Type B pancreatic cell (in vitro differentiated cells): ENCODE data around the gene ANXA2. TPM values are rescaled to one million over a fixed set of nuclear protein-coding genes. Genes with fewer than 3 reads are reported as not detected.

Experiments used
- DNase-seq: peaks from one replicate; pipeline ENCODE4 v3.0.0; 2021; ENCODE audit warnings: mixed read lengths; ENCODE audit not compliant: unreplicated experiment; ENCODE audit errors: extremely low spot score
- H3K27ac Mint-ChIP-seq: 2 replicates; pipeline ENCODE4 v1.8.0; 2021; ENCODE audit warnings: mild to moderate bottlenecking, mixed read lengths
- H3K27me3 Mint-ChIP-seq: 2 replicates; pipeline ENCODE4 v1.8.0; 2021; ENCODE audit warnings: mixed read lengths
- H3K36me3 Mint-ChIP-seq: 2 replicates; pipeline ENCODE4 v1.8.0; 2021; ENCODE audit warnings: mixed read lengths
- H3K4me1 Mint-ChIP-seq: one replicate; pipeline ENCODE4 v1.8.0; 2021; ENCODE audit warnings: mixed read lengths; ENCODE audit not compliant: unreplicated experiment
- H3K4me3 Mint-ChIP-seq: 2 replicates; pipeline ENCODE4 v1.8.0; 2021; ENCODE audit warnings: mild to moderate bottlenecking, mixed read lengths
- H3K9me3 Mint-ChIP-seq: 2 replicates; pipeline ENCODE4 v1.8.0; 2021; ENCODE audit warnings: mixed read lengths
- CTCF ChIP-seq: fragments of 200-600 bp; sonication (generic); conservative IDR thresholded peaks from 2 replicates; pipeline ENCODE4 v1.5.0; 2021; ENCODE audit warnings: antibody characterized with exemption, mild to moderate bottlenecking
- total RNA-seq: library from RNA; stranded (reverse); gene quantifications from 2 replicates; pipeline ENCODE4 v1.2.1, GENCODE V29; 2021; ENCODE audit warnings: low replicate concordance

The ANXA2 gene
- total RNA-seq, 1 donor from 2014 or later, result 493 TPM

GRCh38 chr15:60328852-60329443, 68.8 kb downstream of the ANXA2 start:
- Mint-ChIP-seq H3K9me3 (no peaks in the 10 kb centered on the region), H3K4me3 (no peak overlapping the region), H3K36me3 (no peaks in the 10 kb centered on the region), H3K27ac (no peak overlapping the region), H3K4me1 (no peaks in the 10 kb centered on the region), H3K27me3 (peaks cover 68% of the 10 kb centered on the region)
- no peak for DNase-seq
- TF ChIP-seq CTCF, result peak; percentile 84

GRCh38 chr15:60326824-60327654, 70.7 kb downstream of the ANXA2 start:
- Mint-ChIP-seq H3K27ac (no peak overlapping the region), H3K4me1 (no peaks in the 10 kb centered on the region), H3K27me3 (peaks cover 63% of the 10 kb centered on the region), H3K9me3 (no peaks in the 10 kb centered on the region), H3K4me3 (no peak overlapping the region), H3K36me3 (no peaks in the 10 kb centered on the region)
- peak; percentile 94 for TF ChIP-seq CTCF
- DNase-seq, result no peak

- no peaks in the 10 kb centered on the region for H3K36me3 Mint-ChIP-seq
These were observed 71.4 kb downstream of the ANXA2 start for GRCh38 chr15:60326343-60326742.

GRCh38 chr15:60325905-60326304, 71.9 kb downstream of the ANXA2 start:
- H3K27me3 Mint-ChIP-seq, result peaks cover 60% of the 10 kb centered on the region
- DNase-seq, result no peak
- no peaks in the 10 kb centered on the region for H3K4me1 Mint-ChIP-seq
- TF ChIP-seq CTCF, result no peak
- no peak overlapping the region for H3K4me3 Mint-ChIP-seq
- H3K27ac Mint-ChIP-seq, result no peak overlapping the region
- no peaks in the 10 kb centered on the region for H3K36me3 Mint-ChIP-seq
- no peaks in the 10 kb centered on the region for H3K9me3 Mint-ChIP-seq

More at GRCh38 chr15:60326343-60326742, 71.4 kb downstream of the ANXA2 start:
- DNase-seq, result no peak
- no peak for TF ChIP-seq CTCF
- no peaks in the 10 kb centered on the region for H3K9me3 Mint-ChIP-seq
- H3K27me3 Mint-ChIP-seq, result peaks cover 60% of the 10 kb centered on the region
- H3K4me3 Mint-ChIP-seq, result no peak overlapping the region
- H3K4me1 Mint-ChIP-seq, result no peaks in the 10 kb centered on the region
- H3K27ac Mint-ChIP-seq, result no peak overlapping the region

GRCh38 chr15:60324706-60325438, 72.9 kb downstream of the ANXA2 start:
- H3K9me3 Mint-ChIP-seq, result no peaks in the 10 kb centered on the region
- no peaks in the 10 kb centered on the region for H3K36me3 Mint-ChIP-seq
- DNase-seq, result no peak
- H3K4me3 Mint-ChIP-seq, result no peak overlapping the region
- no peaks in the 10 kb centered on the region for H3K4me1 Mint-ChIP-seq
- no peak overlapping the region for H3K27ac Mint-ChIP-seq
- TF ChIP-seq CTCF, result no peak
- H3K27me3 Mint-ChIP-seq, result peaks cover 57% of the 10 kb centered on the region
